SJCRH30 (cell line): ENCODE results near the gene DNAJB12. TPM values are rescaled to one million over a fixed set of nuclear protein-coding genes. Genes with fewer than 3 reads are reported as not detected.
A peak's percentile ranks its signal among the peaks of the same experiment; 100 is the strongest.
"Not testable (repeated sequence)": the region's sequence is repeated elsewhere in the genome, so short reads cannot be mapped to it uniquely, and the experiment has no call there.

ENCODE experiments used
- DNase-seq, 2 experiments: peaks; one replicate each; pipeline ENCODE4 v3.0.0-alpha.2; 2015 to 2020
- H3K27ac ChIP-seq: fragments of 250-450 bp; sonication (Bioruptor Pico); 2 replicates; pipeline ENCODE4 v1.5.1; 2020; ENCODE audit warnings: mild to moderate bottlenecking, moderate library complexity
- H3K27me3 ChIP-seq: fragments of 250-450 bp; sonication (Bioruptor Pico); 2 replicates; pipeline ENCODE4 v1.5.1; 2020; ENCODE audit warnings: mild to moderate bottlenecking, moderate library complexity
- H3K36me3 ChIP-seq: fragments of 250-450 bp; sonication (Bioruptor Pico); 2 replicates; pipeline ENCODE4 v1.5.1; 2020; ENCODE audit warnings: mild to moderate bottlenecking, moderate library complexity
- H3K4me1 ChIP-seq: fragments of 250-450 bp; sonication (Bioruptor Pico); 2 replicates; pipeline ENCODE4 v1.5.1; 2020; ENCODE audit warnings: mild to moderate bottlenecking, moderate library complexity
- H3K4me3 ChIP-seq: fragments of 250-450 bp; sonication (Bioruptor Pico); 2 replicates; pipeline ENCODE4 v1.5.1; 2020; ENCODE audit warnings: mild to moderate bottlenecking, moderate library complexity
- H3K9me3 ChIP-seq: fragments of 250-450 bp; sonication (Bioruptor Pico); replicated peaks from 2 replicates; pipeline ENCODE4 v1.5.1; 2020; ENCODE audit warnings: mild to moderate bottlenecking, moderate library complexity
- total RNA-seq: library from RNA; depleted of rRNA; stranded (reverse); fragments of >200 nt; shearing (Covaris generic); gene quantifications from 2 replicates; pipeline ENCODE4 v1.2.3, GENCODE V29; 2014

DNAJB12 gene
- total RNA-seq, 1 experiment from 2014 or later: 22.3 TPM

DNA sequence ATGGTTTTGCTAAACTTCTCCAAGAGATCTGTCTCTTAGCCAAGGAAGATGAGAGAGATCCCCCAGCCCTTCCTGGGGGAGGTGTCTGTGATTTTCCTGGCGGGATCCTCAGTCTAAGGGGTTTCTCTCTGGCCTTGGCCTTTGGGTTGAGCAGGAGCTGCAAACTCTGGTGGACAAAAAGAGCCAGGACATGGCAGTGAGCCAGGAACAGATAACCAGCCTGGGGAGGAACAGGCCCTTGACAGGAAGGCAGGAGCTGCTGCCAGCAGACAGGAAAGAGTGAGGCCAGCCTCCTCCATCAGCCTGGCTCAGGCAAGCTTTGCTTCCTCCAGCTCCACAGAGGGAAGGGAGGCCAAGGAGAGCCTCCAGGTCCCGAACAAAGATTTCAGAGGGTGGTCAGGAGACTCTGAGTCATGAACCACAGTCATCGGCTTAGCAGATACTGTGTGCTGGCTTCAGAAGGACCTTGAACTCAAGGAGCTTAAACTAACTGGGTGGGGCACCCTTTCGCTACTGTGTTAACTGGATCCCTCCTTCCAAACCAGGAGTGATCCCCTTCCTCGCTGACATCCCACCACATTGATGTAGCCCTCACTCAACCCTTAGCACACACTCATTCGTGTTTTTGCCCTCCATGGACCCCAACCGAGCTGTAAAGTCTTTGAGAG lies 46.3 kb downstream of the DNAJB12 start:
- H3K4me1 ChIP-seq: peaks cover 29% of the 10 kb centered on the region
- DNase-seq: peak in 1 of 2 experiments; percentile 57
- H3K36me3 ChIP-seq: no peaks in the 10 kb centered on the region
- no peak overlapping the region for H3K4me3 ChIP-seq
- H3K9me3 ChIP-seq: no peaks in the 10 kb centered on the region
- no peak overlapping the region for H3K27ac ChIP-seq
- no peaks in the 10 kb centered on the region for H3K27me3 ChIP-seq

DNA sequence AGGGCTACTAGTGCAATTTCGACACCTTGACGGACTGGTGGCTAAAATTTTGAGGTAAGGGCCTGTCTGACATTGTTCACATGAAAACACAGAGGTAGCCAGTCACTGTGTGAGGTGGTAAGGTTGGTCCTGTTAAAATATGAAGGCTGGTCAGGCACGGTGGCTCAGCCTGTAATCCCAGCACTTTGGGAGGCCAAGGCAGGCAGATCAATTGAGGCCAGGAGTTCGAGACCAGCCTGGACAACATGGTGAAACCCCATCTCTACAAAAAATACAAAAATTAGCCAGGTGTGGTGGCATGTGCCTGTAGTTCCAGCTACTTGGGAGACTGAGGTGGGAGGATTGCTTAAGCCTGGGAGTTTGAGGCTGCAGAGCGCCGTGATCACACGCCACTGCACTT lies 47.0 kb downstream of the DNAJB12 start:
- not testable (repeated sequence) for H3K9me3 ChIP-seq, H3K27ac ChIP-seq, DNase-seq, H3K4me3 ChIP-seq, H3K36me3 ChIP-seq, H3K27me3 ChIP-seq
- H3K4me1 ChIP-seq: peaks cover 29% of the 10 kb centered on the region

DNA sequence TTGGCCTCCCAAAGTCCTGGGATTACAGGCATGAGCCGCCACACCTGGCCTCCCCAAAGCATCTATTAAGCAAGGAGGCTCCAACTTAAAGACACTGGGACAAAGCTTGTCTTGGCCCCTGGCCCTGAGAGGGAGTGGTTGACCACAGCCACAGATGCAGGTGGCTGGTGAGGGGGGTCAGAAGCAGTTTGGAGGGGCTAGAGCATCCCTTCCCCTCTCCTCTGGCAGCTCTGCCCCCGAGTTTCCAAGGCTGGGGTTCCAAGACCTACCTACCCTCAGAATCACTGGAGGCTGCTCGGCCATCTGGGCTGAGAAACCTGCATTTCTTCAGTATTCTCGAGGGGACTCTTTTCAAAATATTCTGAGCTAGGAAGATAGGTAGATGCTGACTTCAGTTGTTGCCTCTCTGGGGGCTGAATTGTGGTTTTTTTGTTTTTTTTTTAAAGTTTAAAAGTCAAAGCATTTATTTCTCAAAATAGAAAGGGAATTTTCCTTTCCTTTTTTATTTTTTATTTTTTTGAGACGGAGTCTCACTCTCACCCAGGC lies 48.4 kb downstream of the DNAJB12 start:
- Histone ChIP-seq H3K4me1 (peaks cover 29% of the 10 kb centered on the region), H3K36me3 (no peaks in the 10 kb centered on the region), H3K4me3 (no peak overlapping the region), H3K27me3 (no peaks in the 10 kb centered on the region), H3K27ac (no peak overlapping the region), H3K9me3 (no peaks in the 10 kb centered on the region)
- no peak for DNase-seq

DNA sequence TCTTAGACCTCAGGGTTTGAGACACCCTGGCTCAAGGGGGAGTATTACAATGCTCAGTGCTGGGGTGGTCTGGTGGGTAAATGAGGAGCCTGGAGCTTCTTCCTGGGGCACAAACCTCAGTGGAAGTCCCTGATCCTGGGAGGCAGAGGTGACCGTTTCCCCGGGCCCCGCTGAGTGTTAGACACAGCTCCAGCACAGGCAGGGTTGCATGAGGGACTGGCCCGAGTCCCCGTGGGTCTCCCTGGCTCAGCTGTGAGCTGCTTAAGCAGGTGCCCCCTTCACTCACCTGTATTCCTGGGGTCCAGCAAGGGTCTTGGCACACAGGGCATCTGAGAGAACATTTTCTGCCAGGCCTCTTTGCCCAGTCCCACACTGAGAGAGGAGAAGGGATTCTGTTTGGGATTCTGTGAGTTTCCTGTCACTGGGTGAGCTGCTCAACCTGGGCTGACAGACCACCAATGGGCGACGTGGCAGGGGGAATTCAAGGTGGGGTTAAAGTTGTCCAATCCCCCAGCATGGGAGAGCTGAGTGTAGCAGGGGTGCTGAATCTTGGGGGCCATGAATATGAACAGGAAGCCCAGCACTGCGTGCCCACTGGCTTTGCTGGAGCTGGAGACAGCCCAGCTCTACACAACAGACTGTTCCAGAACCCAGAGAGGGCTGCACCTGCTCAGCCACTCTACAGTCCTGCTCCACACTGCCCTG lies 51.1 kb downstream of the DNAJB12 start:
- Histone ChIP-seq H3K9me3 (no peaks in the 10 kb centered on the region), H3K4me3 (no peak overlapping the region), H3K27ac (no peak overlapping the region), H3K36me3 (no peaks in the 10 kb centered on the region), H3K4me1 (peaks cover 6% of the 10 kb centered on the region; the same call in 1 of the 2 replicates), H3K27me3 (no peaks in the 10 kb centered on the region)
- no peak for DNase-seq

DNA sequence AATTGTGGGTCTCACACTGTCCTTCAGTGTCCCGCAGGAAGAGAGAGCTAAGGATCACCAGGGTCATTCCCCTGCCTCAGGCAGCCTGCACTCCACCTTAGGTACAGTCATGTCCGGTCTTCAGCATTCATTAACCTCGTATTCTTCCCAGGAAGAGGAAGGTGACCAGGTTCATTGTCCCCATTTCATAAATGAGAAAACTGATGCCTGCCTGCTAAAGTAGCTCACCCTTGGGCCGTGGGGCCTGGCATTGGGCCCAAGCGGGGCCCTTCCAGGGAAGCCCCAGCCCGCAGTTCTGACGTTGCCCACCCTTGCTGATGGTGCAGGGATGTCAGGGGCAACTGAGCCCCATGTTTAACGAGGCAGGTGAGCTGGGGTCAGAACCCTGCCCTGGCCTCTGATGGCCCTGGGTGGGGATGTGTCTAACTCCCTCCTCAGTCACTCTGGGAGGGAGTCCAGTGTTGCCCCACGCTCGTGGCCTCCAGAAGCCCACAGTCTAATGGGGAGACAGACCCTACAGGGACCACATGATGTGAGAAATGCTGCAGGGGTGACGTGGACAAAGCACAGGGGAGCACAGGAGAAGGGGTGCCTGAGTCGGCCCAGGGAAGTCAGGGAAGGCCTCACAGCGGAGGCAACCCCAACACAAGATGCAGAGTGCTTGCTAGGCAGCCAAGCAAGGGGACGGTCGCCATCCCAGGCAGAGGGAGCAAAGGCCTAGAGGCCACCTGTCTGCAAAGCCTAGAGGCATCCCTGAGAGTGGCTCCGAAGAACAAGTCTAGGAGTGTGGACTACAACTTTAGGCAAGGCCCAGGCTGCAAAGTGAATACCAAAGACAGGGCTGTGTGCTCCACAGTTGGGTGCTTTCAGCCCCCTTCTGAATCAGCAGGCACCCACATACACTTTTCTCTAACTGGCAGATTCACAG lies 55.9 kb downstream of the DNAJB12 start:
- H3K4me3 ChIP-seq: no peak overlapping the region
- no peaks in the 10 kb centered on the region for H3K9me3 ChIP-seq
- DNase-seq: no peak
- H3K27ac ChIP-seq: no peak overlapping the region
- H3K27me3 ChIP-seq: no peaks in the 10 kb centered on the region
- H3K36me3 ChIP-seq: no peaks in the 10 kb centered on the region
- peaks cover 6% of the 10 kb centered on the region; the same call in 1 of the 2 replicates for H3K4me1 ChIP-seq

DNA sequence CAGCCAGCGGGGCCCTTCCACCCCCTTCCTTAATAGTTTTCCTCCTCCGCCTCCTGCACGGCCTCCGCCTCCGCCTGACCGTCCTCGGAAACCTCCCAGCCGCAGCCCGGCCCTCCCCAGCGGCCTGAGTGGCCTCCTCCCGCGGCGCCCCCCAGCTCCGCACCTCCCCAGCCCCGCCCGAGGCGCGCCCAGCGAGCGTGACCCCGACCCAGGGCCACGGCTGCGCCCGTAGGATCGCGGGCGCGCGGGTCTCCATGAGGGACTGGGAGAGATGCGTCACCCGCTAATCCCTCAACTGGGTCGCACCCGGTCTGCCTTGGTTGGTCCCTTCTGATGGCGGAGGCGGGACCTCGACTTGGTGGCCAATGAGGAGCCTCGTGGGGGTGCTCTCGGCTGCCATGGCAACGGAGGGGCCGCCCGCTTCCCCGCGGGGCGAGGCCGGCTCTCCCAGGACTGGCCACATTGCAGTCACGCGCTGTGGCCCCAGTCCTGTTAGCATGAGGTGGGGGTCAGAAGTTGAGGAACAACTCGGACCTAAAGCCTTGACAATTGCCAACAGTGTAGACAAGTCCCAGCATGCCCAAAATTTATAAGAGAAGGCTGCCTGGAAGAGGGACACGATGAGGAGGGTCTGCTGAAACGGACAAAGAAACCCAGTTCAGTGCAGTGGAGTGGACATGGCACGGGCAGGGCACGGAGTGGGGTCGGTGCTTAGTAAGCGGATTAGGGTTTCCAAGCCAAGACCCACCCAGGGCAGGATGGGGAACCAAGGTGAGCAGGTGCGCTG lies 56.7 kb downstream of the DNAJB12 start:
- Histone ChIP-seq H3K36me3 (no peaks in the 10 kb centered on the region), H3K27me3 (no peaks in the 10 kb centered on the region), H3K9me3 (no peaks in the 10 kb centered on the region), H3K4me3 (peak overlapping the region; percentile 60), H3K4me1 (peaks cover 6% of the 10 kb centered on the region; the same call in 1 of the 2 replicates), H3K27ac (no peak overlapping the region; the same call in 1 of the 2 replicates)
- DNase-seq: peak; percentile 98

DNA sequence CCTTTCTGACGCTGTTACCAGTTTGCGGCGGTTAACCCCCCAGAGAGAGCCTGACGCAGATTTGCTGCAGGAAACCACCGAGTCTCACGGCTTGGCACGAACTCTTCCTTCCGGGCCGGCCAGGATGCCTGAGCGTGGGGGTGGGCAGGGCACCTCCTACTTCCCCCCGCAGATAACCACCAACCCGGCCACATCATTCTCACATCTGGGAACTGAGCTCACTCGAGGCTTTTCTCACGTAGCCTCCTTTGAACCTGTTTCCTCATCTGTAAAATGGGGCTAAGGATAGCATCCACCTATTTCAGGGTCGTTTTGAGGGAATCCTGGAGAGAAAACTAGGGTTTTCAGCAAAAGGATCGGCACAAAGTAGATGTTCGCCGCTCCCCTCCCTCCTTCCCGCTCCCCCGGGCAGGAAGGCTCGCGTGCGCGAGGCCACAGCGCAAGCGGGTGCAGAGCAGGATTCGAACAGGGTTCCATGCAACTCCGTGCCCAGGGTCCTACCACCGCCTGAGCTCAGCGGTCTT lies 57.4 kb downstream of the DNAJB12 start:
- Histone ChIP-seq H3K9me3 (no peaks in the 10 kb centered on the region), H3K36me3 (no peaks in the 10 kb centered on the region), H3K4me1 (peaks cover 6% of the 10 kb centered on the region; the same call in 1 of the 2 replicates), H3K27me3 (no peaks in the 10 kb centered on the region), H3K4me3 (peak overlapping the region; percentile 60), H3K27ac (no peak overlapping the region; the same call in 1 of the 2 replicates)
- no peak for DNase-seq

DNA sequence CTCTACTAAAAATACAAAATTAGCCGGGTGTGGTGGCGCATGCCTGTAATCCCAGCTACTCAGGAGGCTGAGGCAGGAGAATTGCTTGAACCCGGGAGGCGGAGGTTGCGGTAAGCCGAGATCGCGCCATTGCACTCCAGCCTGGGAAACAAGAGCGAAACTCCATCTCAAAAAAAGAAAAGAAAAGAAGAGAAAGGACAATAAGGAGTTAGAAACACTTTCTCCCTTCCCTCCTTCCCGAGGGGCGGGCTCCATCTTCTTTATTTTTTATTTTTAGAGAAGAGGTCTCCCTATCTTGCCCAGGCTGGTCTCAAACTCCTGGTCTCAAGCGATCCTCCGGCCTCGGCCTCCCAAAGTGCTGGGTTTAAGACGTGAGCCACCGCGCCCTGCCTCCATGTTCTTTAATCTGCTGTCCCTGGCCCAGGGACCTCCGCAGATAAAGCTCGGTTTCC lies 57.9 kb downstream of the DNAJB12 start:
- H3K4me1 ChIP-seq, H3K27ac ChIP-seq, DNase-seq, H3K4me3 ChIP-seq, H3K36me3 ChIP-seq, H3K9me3 ChIP-seq, H3K27me3 ChIP-seq: not testable (repeated sequence)

DNA sequence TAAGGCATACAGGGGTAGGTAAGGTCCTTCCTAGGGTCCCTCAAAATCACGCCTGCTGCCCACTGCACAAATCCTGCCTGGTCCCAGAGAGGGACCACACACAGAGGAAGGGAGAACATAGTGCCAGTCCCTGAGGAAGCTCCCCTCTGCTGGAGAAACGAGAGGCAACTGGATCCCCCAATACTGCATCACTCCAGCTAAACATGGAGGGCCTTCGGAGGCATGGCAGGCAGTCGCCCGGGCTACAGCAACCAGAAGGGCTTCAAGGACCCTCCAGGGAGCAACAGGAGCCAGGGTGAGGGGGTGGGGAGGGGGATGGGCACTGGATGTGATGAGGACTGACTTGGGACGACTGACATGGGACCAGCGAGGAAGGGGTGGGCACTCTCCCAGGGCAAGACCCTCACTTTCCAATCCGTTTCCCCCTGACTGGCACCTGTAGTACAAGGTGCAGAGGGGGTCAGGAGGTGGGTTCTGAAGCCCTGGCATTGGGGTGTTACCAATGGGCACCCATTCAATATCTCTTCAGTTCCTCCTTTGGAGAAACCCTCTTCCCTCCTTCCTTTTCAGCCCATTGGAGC lies 59.3 kb downstream of the DNAJB12 start:
- no peaks in the 10 kb centered on the region for H3K9me3 ChIP-seq
- no peak for DNase-seq
- H3K4me1 ChIP-seq: peaks cover 6% of the 10 kb centered on the region; the same call in 1 of the 2 replicates
- no peaks in the 10 kb centered on the region for H3K36me3 ChIP-seq
- H3K4me3 ChIP-seq: no peak overlapping the region
- no peaks in the 10 kb centered on the region for H3K27me3 ChIP-seq
- H3K27ac ChIP-seq: no peak overlapping the region

DNA sequence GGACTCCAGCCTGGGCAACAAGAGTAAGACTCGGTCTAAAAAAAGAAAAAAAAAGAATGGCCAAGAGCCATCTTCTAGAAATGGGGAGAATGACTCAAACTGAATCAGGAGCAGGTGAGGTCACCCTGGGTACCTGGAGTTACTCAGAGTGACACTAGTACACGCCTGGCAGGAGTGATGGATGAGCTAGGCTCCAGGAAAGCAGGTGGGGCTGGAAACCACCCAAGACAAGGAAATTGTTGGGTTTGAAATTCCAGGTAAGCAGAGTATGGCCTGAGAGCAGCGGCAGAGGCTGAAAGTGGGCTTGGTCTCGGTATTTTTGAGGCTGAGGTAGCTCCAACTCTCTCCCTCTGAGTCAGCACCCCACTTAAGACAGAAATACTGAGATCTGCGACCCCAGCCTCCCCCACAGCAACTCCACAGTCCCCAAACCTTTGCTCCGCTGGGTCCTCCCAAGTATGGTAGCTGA lies 62.5 kb downstream of the DNAJB12 start:
- no peak for DNase-seq
- H3K4me3 ChIP-seq: no peak overlapping the region
- H3K27ac ChIP-seq: no peak overlapping the region
- no peaks in the 10 kb centered on the region for H3K36me3 ChIP-seq
- H3K27me3 ChIP-seq: no peaks in the 10 kb centered on the region
- H3K9me3 ChIP-seq: no peaks in the 10 kb centered on the region
- H3K4me1 ChIP-seq: 0 out of 2 replicates have a peak, but pooled peaks cover 2% of the 10 kb centered on the region

DNA sequence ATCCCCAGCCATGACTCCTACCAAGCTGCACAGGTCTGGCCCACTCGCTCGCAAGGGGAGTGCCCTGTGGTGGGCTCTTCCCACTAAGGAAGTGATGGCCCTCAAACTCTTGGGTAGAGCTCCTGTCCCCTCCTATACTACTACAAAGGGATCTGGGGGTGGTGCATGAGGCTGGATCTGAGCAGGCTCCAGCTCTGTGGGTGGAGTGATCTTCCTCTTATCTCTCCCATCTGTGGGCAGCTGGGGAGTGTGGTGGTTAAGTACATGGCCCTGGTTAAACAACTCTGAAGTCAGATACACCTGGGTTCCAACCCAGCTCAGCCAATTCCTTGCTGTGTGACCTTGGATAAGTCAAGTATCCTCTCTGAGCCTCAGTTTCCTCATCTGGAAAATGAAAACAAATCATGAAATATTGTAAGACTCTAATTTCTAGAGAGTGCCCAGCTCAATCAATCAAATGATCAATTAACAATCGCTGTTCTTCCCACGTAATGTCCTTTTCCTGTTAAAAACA lies 63.6 kb downstream of the DNAJB12 start:
- DNase-seq: no peak
- H3K4me1 ChIP-seq: no peaks in the 10 kb centered on the region
- no peak overlapping the region for H3K27ac ChIP-seq
- no peak overlapping the region for H3K4me3 ChIP-seq
- no peaks in the 10 kb centered on the region for H3K27me3 ChIP-seq
- no peaks in the 10 kb centered on the region for H3K9me3 ChIP-seq
- H3K36me3 ChIP-seq: no peaks in the 10 kb centered on the region

DNA sequence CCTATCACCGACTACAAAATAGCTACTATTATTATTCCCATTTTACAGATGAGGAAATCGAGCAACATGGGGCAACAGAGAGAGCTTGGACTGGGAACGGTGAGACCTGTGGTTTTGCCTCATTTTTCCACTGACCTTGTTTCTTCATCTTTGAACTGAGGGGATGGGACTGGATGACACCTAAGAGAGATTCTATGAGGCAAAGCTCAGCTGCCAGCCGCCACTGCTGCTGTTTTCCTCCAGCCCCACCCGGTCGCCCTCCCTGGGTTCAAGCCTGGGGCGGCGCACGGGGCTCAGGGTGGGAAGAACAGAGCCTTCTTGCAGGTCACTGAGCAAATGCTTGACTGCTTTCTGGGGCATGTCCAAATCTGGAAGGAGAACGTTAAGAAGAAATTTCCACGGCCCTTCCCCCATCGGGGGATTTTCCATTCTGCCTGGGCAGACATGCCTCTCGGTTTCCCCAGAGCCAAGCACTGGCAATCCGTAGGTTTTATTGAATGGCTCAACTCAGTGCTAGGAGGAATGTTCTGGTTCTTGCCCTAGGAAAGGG lies 68.7 kb downstream of the DNAJB12 start:
- Histone ChIP-seq H3K36me3 (no peaks in the 10 kb centered on the region), H3K27me3 (no peaks in the 10 kb centered on the region), H3K4me3 (no peak overlapping the region), H3K9me3 (no peaks in the 10 kb centered on the region), H3K27ac (no peak overlapping the region), H3K4me1 (no peaks in the 10 kb centered on the region)
- no peak for DNase-seq

DNA sequence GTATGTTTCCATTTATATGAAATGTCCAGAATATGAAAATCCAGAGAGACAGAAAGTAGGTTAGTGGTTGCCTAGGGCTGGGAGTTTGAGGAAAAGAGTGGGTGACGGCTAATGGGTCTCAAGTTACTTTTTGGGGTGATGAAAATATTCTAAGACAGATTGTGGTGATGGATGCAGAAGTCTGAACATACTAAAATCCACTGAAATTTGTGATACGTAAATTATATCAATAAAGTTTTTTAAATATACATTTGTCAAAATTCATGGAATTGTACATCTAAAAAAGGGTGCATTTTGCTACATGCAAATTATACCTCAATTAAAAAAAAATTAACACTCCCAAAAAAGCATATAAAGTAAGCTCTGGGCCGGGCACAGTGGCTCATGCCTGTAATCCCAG lies 71.6 kb downstream of the DNAJB12 start:
- Histone ChIP-seq H3K27me3 (no peaks in the 10 kb centered on the region), H3K27ac (no peak overlapping the region), H3K36me3 (no peaks in the 10 kb centered on the region), H3K4me3 (no peak overlapping the region), H3K9me3 (no peaks in the 10 kb centered on the region), H3K4me1 (no peaks in the 10 kb centered on the region)
- no peak for DNase-seq
